SU-DHL-6 (cell line): ENCODE results near the gene CHRNA10.

Source experiments
- H2AFZ ChIP-seq: fragments of 200-600 bp; sonication (generic); 2 replicates; pipeline ENCODE4 v1.6.1; 2014; ENCODE audit warnings: low read depth, mild to moderate bottlenecking, moderate library complexity, mixed read lengths, antibody characterized with exemption, low read length; ENCODE audit not compliant: severe bottlenecking
- H3F3A ChIP-seq: fragments of 200-600 bp; shearing (Covaris generic); 2 replicates; pipeline ENCODE4 v1.6.0; 2016; ENCODE audit warnings: antibody characterized with exemption, mild to moderate bottlenecking; ENCODE audit not compliant: insufficient read depth
- H3K27ac ChIP-seq: fragments of 200-600 bp; sonication (generic); 2 replicates; pipeline ENCODE4 v1.5.1; 2016; ENCODE audit warnings: low read depth, mild to moderate bottlenecking, low read length, moderate library complexity, mixed read lengths
- H3K27me3 ChIP-seq: fragments of 200-600 bp; sonication (generic), shearing (Covaris generic); 2 replicates; pipeline ENCODE4 v1.6.0; 2014; ENCODE audit warnings: mild to moderate bottlenecking, low read length
- H3K36me3 ChIP-seq: fragments of 200-600 bp; sonication (generic); 2 replicates; pipeline ENCODE4 v1.6.1; 2014; ENCODE audit warnings: mild to moderate bottlenecking, low read length, mixed read lengths
- H3K4me2 ChIP-seq: fragments of 300-600, 200-600 bp; shearing (Covaris generic), sonication (generic); 2 replicates; pipeline ENCODE4 v1.6.0; 2014; ENCODE audit warnings: low read length, low read depth, mild to moderate bottlenecking; ENCODE audit not compliant: poor library complexity, severe bottlenecking
- H3K4me3 ChIP-seq: fragments of 200-600 bp; sonication (generic); 2 replicates; pipeline ENCODE4 v1.5.1; 2014; ENCODE audit warnings: antibody characterized with exemption, low read length, mild to moderate bottlenecking, mixed read lengths; ENCODE audit not compliant: insufficient read depth, poor library complexity, severe bottlenecking
- H3K79me2 ChIP-seq: fragments of 200-600 bp; sonication (generic); 2 replicates; pipeline ENCODE4 v1.6.1; 2014; ENCODE audit warnings: mild to moderate bottlenecking, low read length, moderate library complexity; ENCODE audit not compliant: insufficient read depth
- H3K9ac ChIP-seq: fragments of 200-600 bp; sonication (generic); 2 replicates; pipeline ENCODE4 v1.7.0; 2014; ENCODE audit warnings: mild to moderate bottlenecking, low read length
- H3K9me2 ChIP-seq: fragments of 200-600 bp; sonication (generic); replicated peaks from 2 replicates; pipeline ENCODE4 v1.6.1; 2014; ENCODE audit warnings: low read length; ENCODE audit not compliant: insufficient read depth
- H3K9me3 ChIP-seq: fragments of 200-600 bp; sonication (generic); 2 replicates; pipeline ENCODE4 v1.6.1; 2014; ENCODE audit warnings: low read length, mixed read lengths; ENCODE audit not compliant: insufficient read depth
- H4K20me1 ChIP-seq: fragments of 200-600 bp; sonication (generic); 2 replicates; pipeline ENCODE4 v1.6.1; 2014; ENCODE audit warnings: low read depth, mild to moderate bottlenecking, antibody characterized with exemption, low read length, moderate library complexity, mixed read lengths
- CTCF ChIP-seq: fragments of 200-600 bp; sonication (generic); IDR thresholded peaks from one replicate; pipeline ENCODE4 v1.5.1; 2017; ENCODE audit warnings: antibody characterized with exemption, mild to moderate bottlenecking, low read length, moderate library complexity; ENCODE audit not compliant: insufficient read depth, poor library complexity, severe bottlenecking
- EZH2phosphoT487 ChIP-seq: fragments of 200-600 bp; sonication (generic), shearing (Covaris generic); conservative IDR thresholded peaks from 2 replicates; pipeline ENCODE4 v1.6.1; 2018; ENCODE audit warnings: mild to moderate bottlenecking, antibody characterized with exemption, low read length, moderate library complexity, mixed read lengths

Gene CHRNA10

GRCh38 chr11:3671334-3672254 lies at the start of gene CHRNA10:
Gene CHRNA10, minus strand, starts transcription at chr11:3671384. Its CDS starts 72 bp downstream, at chr11:3671312.
- Histone ChIP-seq H3K4me3 (no peak within 1 kb of the TSS), H3K9me2 (no peaks in the 10 kb centered on the region), H3K36me3 (peaks cover 23% of the 10 kb centered on the region; the same call in 1 of the 2 replicates), H3K4me2 (no peak within 1 kb of the TSS), H3K9me3 (no peaks in the 10 kb centered on the region), H3K27me3 (no peaks in the 10 kb centered on the region), H4K20me1 (no peaks in the 10 kb centered on the region), H3K27ac (no peak within 1 kb of the TSS), H2AFZ (no peak within 1 kb of the TSS), H3K79me2 (no peaks in the 10 kb centered on the region), H3K9ac (no peak within 1 kb of the TSS), H3F3A (no peaks in the 10 kb centered on the region)
- TF ChIP-seq EZH2phosphoT487 (no peak), CTCF (no peak)

GRCh38 chr11:3712274-3712673 lies 41.1 kb upstream of the CHRNA10 start:
- Histone ChIP-seq H2AFZ (no peak overlapping the region), H3K9me2 (no peaks in the 10 kb centered on the region), H3K36me3 (peaks cover 72% of the 10 kb centered on the region), H3K79me2 (no peaks in the 10 kb centered on the region), H3K27me3 (no peaks in the 10 kb centered on the region), H4K20me1 (no peaks in the 10 kb centered on the region), H3F3A (peaks cover 14% of the 10 kb centered on the region; the same call in 1 of the 2 replicates), H3K9ac (no peak overlapping the region), H3K4me3 (no peak overlapping the region), H3K4me2 (no peak overlapping the region), H3K9me3 (no peaks in the 10 kb centered on the region), H3K27ac (no peak overlapping the region)
- TF ChIP-seq EZH2phosphoT487 = no peak
- no peak for TF ChIP-seq CTCF

GRCh38 chr11:3710485-3711259 lies 39.5 kb upstream of the CHRNA10 start:
- Histone ChIP-seq H3K9me3 (no peaks in the 10 kb centered on the region), H3K9ac (no peak overlapping the region), H3K4me2 (no peak overlapping the region), H4K20me1 (no peaks in the 10 kb centered on the region), H3K4me3 (no peak overlapping the region), H3K9me2 (no peaks in the 10 kb centered on the region), H3F3A (peaks cover 9% of the 10 kb centered on the region; the same call in 1 of the 2 replicates), H3K27me3 (no peaks in the 10 kb centered on the region), H2AFZ (no peak overlapping the region), H3K79me2 (no peaks in the 10 kb centered on the region), H3K27ac (no peak overlapping the region), H3K36me3 (peaks cover 68% of the 10 kb centered on the region)
- TF ChIP-seq CTCF = no peak
- no peak for TF ChIP-seq EZH2phosphoT487
